NCI-H2227 treated with DMSO at 0.1 percent for 48 hours (cell line): Measurements from ENCODE around the gene RPRD1B.
A peak's percentile ranks its signal among the peaks of the same experiment; 100 is the strongest.

Experiments used
- DNase-seq: peaks from one replicate; lab custom pipeline; 2025; lab: John Stamatoyannopoulos, UW

Gene RPRD1B, protein sequence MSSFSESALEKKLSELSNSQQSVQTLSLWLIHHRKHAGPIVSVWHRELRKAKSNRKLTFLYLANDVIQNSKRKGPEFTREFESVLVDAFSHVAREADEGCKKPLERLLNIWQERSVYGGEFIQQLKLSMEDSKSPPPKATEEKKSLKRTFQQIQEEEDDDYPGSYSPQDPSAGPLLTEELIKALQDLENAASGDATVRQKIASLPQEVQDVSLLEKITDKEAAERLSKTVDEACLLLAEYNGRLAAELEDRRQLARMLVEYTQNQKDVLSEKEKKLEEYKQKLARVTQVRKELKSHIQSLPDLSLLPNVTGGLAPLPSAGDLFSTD

DNA sequence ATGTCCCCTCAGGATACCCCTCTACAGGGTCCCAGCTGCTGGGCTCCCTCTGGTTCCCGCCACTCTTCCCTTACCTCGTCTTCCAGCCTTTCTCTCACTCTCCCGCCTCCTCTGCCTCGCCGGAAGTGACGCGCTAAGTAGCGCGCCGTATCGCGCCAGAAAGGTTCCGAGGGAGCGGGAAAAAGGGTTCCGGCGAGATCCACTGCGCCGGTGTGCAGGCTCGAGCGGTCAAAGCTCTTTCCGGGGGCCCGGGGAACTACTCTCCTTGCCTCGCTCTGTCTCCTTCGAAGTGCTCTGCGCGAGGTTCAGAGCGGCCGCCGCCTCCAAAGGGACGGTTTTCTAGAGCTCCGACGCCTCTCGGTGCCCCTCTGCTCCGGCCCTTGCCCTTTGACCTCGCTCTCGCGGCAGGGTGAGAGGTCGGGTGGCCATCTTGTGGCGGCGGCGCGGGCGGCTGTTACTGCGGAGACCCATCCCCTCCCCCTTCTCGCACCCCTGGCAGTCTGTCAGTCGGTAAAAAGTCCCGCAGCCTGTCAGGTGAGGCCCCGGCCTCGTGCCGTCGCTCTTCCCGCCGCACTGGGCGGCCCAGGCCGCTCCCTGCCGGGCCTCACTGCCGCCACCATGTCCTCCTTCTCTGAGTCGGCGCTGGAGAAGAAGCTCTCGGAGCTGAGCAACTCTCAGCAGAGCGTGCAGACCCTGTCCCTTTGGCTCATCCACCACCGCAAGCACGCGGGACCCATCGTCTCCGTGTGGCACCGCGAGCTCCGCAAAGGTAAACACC is at the start of gene RPRD1B, which contains the start of gene TTI1:
Gene RPRD1B, plus strand, starts transcription at position 417 of the 778 bp plus-strand sequence. Its CDS starts 202 bp downstream, at position 619.
Gene TTI1, minus strand, starts transcription at position 127 of the 778 bp plus-strand sequence. CDS start 19,640 bp downstream, outside the sequence.
- DNase-seq: peak; percentile 88

DNA sequence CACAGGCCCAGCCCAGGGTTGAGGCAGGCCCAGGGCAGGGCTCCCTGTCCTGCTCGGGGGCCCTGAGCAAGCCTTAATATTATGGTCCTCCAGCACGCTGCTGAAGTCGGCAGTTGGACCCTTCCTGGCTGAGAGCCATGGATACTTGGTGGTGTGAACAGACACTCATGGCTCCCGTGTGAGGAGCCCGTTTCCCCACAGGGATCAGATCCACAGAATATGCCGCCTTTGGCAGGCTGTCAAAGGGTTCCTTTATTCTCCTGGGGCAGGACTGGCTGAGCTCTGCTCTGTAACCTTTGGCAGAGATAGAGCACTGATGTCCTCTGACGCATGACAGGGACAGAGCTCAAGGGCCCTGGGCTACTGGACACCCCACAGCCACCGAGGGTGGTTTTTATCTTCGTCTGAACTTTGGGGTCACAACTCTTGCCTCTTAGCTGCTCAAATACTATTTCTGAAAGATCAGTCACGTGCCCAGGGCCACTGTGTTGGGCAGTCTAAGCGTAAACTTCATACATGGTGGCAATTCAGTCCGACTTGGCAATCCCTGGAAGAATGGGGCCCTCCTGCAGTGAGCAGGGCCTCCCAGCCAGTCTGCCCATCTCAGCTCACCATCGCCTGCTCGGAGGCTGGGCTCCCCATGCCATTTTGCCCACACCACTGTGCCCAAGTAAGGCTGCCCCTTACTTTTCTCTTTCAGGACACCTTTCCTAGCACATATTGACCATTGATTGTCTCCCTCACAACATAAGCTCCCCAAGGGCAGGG is 49.3 kb upstream of the RPRD1B start:
- DNase-seq: no peak

DNA sequence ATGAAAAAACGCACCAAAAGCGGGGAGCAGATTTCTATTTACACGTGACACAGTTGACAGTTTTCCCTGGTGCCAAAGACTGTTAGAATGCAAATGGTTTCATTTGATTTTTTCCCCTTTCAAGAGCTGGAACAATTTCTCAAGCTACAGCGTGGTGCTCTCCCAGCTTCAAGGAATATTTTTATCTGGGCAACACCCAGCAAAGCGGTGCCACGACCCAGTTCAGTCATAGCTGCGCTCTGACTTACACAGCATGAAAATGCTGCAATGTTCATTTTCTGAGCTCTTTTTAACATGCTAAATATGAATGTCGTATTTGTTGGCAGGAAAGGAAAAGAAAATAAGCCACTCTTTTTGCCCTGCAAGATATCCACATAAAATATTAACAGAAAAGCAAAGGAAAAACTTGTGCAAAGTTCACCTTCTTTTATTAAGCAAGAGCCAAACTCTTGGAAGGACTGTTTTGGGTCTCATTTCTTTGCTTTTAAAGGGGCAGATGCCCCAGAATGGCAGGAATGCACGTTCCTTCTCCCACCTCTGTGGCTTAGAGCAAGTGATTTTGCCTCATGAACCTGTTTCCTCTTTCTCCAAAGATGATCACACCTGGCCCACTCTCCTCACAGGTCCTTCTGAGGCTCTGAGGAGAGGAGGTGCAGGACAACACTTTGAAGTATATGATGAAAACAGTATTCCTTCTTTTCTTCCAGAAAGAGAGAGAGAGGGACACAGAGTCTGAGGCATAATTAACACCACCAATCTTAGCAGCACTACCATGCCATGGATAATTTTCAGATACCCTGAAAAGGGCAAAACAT is 47.3 kb upstream of the RPRD1B start:
- no peak for DNase-seq

DNA sequence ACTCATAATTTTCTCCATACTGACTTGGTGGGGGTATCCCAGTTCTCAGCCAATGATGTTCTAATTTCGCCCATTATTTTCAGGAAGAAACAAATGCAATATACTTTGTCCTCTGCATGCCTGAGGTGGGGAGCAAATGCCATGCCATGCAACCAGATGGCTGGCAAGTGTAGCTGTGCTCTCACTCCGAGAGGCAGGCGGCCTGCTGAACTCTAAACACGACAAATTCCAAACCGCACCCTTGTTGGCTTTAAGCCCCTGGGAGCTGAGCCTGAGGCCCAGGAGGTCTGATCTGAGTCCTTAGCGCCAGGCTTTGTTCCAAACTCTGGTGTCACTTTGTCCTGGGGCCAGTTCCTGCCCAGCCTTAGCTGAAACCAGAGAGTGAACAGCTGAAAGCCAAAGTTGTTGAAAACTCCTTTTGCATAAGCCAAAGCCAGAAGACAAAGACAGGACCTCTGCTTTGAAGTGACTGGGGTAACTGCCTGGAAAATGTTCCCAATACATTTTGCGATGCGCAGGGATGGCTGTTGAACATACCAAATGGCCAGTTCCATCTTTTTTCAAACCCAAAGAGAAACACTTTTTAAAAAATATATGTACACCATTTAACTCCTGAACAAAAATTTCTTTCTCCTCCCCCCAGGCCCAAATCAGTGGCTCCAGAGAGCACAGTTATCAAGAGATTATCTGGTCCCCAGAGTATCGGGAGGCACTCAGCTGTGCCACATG is 46.5 kb upstream of the RPRD1B start:
- DNase-seq: no peak

DNA sequence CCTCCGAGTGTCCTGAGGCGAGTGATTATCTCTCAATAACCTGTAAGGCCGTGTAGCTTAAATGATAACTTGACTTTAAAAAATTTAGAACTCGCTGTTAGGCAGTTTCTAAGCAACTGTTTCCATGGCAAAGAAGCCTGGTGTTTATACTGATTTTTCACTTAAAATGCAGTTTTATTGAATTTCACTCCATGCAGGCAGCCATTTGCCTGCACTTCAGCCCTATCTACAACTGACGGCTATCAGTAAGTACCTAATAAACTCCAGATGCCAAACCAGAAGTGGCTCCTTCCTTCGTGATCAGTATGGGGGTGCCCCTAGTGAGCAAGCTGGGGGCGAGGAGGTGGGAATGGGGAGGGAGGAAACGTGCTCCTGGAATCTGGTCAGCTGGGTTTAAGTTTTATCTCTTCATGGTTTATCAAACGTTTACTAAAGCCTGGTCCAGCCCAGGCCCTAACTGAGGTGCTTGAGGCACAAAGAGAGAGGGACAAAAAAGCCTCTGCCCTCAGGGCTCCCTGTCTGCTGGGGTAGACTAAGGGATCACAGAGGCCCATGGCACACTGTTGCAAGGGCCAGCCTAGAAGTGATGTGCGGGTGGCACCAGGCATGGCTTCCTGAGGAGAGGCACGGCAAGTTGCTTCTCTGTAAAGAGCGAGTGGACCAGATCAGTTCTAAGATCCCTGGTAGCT is 45.8 kb upstream of the RPRD1B start:
- no peak for DNase-seq

DNA sequence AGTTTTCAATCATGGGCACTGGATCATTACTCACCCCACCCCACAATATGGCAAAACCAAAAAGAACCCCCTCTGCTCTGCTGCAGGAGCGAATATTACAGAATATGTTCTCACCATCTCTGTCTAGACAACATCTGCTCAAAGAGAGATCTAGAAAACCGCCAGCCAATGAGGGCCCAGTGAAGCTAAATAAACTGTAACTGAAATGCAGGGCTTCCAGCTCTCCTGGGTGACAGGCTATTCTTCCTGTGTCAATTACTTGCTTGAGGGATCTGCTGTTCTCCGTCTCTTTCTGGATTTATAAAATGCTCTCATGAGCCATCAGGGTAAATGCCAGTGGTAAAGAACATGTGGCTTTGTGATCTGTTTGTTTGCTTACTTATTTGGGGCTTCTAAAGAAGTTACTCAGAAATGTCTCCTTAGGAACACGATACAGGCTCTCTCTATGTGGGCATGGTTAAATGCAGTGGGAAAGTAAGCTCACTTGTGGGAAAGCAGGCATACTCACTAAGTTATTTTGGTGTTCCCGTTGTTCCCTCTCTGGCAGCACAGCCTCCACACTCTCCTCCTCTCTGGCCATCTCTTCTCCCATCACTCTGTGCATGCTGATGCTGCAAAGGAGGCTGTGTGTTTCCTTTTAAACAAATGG is 45.1 kb upstream of the RPRD1B start:
- no peak for DNase-seq

DNA sequence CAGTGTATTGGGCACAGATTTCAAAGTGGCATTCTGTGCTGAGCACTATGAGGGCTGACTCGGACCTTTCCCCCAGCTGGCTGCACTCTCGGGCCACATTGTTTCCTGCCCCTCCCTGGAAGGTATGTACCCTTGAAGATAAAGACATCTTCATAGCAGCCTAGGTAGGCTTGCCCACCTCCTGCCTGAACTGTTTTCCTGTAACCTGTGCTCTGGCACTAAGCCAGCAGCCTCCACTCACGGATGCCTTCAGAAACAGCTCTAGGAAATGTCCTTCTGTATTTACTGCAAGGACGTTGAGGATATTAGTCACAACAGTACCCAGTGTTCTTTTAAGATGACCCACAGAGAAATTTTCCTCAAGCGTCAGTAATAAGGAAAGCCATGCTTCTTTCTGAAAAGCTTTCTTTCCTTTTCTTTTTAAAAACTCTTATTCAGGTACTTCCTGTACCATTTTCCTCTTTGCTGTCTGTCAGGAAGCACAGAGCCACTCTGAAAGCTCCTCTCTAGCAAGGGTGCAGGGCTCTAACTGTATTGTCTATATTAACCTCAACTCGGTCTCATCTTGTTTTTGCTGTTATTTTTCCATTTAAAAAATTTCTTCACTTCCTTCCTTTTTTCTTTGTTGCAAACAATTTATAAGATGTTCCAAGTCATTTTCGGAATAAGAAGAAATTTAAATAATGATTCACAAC is 43.8 kb upstream of the RPRD1B start:
- DNase-seq: no peak

DNA sequence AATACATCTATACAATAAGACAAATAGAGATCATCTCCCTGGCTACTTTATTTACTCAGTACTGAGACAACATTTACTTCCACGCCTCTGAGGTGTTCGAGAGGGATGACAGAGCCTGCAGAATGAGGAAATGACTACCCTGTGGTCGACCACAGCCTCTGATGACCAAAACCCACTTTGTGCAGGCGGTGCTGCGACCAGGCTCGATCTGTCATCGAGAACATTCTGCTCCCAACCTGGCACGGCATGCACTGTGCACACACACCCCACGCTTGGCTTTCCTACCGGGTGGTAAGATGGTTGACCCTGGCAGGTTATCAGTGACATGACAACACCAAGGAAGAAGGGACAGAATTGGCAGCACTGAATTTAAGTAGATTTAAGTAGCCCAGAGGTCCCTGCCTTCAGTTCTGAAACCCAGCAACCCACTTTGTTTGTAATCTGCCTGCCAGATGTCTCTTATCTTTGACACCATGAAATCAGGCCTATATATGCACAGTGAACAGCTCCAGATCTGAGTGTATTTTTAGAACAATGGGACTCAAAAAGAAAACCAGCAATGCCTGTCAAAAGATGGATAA is 42.9 kb upstream of the RPRD1B start:
- no peak for DNase-seq

DNA sequence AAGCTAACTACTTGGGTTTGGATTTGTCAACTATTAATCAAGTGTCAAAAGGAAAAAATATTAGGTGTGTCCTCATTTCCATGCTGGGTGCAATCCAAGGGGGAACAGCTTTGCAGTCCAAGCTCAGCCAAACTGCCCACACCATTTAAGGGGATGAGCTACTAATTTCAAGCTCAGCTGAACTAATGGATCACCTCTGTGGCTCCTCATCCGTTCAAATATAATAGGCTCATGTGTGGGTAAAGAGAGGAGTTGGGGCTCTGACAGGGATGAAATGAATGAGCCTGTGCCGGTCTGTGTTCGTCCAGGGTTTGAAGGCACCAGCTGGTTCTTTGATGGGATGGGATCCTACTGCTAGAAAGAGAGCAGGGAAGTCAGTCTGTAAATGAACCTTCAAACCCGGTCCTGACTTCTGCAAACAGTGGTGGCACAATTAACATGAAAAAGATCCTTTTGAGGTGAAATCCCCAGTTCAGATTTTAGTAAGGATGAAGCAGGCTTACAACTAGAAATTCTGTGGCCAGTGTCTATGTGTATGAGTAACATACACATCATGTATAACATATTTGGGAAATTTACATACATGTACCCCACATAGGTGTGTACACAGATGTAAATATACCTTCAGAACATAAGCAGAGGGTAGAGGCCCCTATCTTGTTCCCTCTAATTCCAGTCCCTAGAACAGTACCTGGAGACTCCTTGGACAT is 42.2 kb upstream of the RPRD1B start:
- no peak for DNase-seq

DNA sequence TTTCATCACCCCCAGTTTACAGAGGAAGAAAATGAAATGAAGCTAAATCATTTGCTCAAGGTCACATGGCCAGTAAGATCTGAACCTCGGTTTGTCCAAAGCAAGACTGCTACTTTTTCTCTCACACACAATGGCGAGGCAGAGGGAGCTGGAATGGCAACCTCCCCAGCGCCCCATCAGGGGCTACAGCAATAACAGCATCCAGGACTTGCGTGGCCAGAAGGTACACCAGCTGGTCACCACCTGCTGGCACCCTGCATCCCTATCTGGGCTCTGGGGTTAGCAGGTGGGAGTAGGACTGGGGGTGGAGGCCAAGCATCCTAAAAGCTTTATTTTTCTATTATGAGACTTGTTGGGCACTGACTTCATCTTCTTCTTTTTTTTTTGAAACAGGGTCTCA is 41.6 kb upstream of the RPRD1B start:
- DNase-seq: no peak

DNA sequence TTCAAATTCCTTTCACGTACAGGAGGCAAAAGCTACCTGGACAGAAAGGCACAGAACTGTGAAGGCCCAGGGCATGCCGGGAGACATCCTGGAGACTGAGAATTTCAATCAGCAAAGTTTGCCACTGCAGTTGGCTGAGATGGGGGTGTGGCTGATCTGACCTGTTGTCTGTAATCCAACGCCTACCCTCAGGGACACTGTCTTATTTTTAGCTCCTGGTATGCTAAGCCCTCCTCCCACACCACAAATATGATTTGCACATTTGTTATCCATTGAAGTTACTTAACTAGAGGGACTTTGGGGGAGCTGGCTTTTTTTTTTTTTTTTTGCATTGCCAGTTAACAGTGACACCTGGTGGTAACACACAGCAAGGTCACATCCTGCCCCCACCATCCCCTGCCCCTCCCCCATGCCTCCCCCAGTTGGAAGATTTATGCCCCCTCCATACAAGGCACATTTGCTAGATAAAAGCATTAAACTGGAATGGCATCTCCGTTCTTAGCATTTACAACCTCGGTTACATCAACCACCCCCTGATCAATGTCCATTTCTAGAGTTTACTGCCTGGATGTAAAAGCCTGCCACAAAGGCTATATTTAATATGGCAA is 40.6 kb upstream of the RPRD1B start:
- DNase-seq: no peak

DNA sequence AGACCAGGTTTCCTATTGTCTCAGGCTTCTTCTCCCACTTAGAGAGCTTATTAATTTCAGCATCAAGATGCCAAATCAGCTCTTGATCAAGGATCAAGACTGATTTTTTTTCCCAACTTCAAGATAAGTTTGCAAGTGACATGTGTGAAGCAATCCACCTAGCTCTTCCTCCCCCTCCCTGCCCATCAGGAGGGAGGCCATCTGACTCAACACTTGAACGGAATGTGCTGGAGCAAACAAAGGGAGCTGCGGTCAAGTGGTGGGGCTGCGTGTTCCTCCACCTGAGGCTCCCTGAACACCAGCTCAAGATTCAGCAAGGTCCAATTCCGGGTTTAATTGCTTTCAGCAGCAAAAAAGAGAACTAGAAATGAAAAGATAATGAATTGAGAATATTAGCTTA is 39.0 kb upstream of the RPRD1B start:
- DNase-seq: peak; percentile 64

DNA sequence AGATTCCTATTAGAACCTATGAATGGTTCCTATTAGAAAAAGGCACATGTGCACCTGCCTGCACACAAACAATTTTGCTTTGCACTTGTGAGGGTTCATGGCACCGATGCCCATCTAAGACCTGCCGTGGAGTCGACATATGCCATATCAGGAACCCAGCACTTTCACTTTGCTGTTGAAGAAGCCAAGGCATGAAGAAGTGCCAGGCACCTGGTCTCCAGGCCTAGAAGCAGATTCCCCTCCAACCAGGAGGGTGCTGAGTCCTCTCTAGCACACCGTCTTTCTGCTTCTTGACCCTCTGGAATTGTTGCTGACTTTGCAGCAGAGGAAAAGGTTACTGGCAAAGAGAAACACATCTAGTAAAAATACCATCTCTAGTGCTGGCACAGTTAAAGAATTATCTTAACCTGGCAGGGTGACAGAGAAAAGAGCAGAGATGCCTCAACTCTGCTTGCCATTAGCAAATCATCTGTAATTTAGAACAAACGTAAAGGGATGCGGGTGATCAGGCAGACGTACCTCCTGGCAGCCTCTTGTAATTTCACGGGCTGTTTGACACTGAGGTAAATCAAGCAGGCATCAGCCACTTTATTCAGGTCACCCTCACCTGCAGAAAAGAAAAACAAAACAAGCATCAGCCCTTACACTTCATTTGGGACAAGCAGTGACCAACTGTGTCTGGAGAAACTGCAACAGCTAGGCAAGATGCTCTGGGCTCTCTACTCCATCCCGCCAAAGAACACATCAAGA is 37.5 kb upstream of the RPRD1B start:
- no peak for DNase-seq

DNA sequence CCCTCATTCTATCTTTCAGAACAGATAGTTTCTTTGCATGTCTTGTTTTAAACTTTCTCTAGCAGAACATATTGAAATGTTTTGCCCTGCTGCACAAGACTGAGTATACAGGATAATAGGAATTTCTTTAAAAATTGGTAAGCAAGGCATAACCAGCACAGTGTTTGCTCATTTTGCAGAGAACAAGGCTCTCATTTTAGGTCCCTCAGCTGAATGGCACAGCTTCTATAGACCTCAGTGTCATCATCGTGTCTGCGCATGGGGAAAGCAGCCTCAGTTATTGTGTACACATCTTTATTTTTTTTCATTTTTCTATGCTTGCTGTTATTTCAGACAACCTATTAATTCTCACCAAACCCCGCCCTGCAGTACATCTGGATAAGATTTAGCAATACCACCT is 36.0 kb upstream of the RPRD1B start:
- DNase-seq: no peak

DNA sequence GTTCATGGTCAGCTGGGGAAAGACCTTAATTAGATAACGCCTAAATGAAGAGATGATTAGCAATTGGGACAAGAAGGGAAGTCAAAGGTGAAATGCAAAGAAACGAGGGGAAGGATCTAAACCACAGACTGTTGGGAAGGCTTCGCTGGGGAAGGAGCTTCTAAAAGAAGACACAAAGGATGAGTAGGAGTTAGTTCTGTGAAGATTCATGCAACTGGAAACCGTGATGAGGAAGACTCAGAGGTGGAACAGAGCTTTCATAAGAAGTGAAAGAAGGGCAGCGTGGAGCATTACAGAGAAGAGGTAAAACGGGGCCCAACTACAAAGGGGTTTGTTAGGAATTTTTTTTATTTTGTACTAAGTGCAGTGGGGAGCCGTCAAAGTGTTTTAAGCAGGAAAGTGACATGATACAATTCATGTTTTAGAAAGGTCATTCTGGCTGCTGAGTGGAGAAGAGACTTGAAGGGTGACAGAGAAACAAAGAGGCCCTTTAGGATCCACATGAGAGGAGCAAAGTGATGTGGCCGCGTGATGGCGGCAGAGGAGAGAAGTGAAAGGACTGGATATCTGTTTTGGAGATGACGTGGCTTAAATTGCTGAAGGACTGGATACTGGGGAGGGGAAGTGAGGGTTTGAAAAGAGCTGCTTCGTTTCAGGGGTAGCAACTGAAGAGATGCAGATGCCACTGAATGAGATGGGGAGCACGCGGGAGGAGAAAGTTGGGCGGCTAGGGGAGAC is 33.9 kb upstream of the RPRD1B start:
- no peak for DNase-seq

DNA sequence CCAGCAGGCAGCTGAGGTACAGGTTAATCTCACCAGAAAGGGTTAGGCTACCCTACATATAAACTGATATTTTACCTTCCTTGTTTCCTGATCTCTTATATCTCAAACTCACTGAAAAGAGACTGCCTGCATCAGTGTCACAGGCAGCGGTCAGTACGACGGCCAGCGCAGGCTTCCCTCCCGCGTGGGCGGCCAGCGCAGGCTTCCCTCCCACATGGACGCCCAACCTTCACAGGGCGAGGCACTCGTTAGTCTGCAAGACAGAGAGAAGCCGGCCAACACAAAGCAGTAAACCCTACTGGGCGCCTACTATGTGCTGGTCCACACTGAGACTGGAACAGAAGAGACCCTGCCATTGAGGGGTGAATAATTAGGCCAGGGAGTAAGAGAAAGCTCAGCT is 33.3 kb upstream of the RPRD1B start:
- DNase-seq: no peak
